SHP77 (cell line): ENCODE measurements around the gene YTHDF2.
"Not testable (repeated sequence)": the region's sequence is repeated elsewhere in the genome, so short reads cannot be mapped to it uniquely, and the experiment has no call there.

ENCODE experiments used
- DNase-seq, 2 experiments: peaks; one replicate each; lab custom pipeline; 2025; lab: John Stamatoyannopoulos, UW

YTHDF2 gene

DNA sequence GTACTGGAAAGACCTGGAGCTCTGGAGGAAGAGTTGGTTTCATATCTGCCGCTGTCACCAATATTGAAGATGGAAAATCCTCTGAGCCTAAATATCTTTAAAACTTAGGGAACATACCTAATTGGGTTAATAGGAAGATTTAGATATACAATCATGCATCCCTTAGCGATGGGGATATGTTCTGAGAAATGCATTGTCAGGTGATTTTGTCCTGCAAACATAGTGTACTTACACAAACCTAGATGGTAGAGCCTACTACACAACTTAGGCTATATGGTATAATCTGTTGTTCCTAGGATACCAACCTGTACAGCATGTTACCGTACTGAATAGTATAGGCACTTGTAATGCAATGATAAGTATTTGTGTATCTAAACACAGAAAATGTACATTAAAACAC is 22.5 kb downstream of the YTHDF2 start:
- no peak for DNase-seq

DNA sequence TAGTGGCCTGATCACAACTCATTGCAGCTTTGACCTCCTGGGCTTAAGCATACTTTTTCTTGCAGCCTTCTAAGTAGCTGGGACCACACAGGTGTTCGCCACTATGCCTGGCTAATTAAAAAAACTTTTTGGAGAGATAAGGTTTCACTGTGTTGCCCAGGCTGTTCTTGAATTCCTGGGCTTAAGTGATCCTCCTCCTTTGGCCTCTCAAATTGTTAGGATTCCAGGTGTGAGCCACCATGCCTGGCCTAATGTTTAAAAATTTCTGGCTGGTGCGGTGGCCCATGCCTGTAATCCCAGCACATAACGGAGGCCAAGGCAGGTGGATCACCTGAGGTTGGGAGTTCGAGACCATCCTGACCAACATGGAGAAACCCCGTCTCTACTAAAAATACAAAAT is 24.4 kb downstream of the YTHDF2 start:
- DNase-seq: no peak

DNA sequence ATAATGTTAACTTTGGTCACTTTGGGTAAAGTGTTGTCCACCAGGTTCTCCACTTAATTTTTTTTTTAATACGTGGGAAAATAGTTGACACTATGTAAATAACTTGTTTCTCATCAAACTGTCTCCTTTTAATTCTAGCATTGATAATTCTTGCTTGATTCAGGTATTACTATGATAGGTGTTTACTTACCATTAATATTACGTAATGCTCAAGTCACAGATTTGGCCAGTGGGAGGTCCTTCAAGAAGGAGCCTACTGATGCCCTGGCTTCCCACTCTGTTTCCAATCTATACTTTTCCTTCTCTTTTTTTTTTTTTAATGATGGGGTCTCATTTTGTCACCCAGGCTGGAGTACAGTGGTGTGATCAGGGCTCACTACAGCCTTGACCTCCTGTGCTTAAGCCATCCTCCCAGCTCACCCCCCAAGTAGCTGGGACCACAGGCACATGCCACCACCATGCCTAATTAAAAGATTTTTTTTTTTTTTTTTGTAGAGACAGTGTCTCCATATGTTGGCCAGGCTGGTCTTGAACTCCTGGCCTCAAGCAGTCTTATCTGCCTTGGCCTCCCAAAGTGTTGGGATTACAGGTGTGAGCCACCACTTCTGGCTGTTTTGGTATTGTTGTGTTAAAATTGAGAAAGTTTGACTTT is 29.9 kb downstream of the YTHDF2 start:
- no peak for DNase-seq

DNA sequence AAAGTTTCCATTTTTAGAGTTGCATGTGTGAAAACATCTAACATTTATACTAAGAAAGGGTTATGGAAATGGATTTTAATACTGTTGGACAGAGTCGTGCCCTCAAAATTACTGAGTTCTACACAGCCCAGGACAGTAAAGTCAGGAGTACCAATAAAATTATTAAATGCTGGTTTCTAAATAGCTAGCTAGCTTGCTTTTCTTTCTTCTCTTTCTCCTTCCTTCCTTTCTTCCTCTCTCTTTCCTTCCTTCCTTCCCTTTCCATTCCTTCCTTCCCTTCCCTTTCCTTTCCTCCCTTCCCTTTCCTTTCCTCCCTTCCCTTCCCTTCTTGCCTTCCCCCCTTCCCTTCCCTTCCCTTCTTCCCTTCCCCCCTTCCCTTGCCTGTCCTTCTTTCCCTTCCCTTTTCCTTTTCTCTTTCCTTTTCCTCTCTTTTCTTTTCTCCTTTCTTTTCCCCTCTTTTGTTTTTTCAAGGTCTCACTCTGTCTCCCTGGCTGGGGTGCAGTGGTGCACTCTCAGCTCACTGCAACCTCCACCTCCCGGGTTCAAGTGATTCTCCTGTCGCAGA is 33.9 kb downstream of the YTHDF2 start:
- DNase-seq: no peak

DNA sequence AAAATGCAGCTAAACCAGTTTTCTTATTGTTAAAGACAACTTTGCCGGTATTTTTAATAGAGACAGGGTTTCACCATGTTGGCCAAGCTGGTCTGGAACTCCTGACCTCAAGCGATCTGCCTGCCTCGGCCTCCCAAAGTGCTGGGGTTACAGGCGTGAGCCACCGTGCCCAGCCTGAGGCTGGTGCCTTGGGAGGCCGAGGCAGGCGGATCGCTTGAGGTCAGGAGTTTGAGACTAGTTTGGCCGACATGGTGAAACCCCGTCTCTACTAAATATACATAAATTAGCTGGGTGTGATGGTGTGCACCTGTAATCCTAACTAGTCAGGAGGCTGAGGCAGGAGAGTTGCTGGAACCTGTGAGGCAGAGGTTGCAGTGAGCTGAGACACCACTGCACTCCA is 35.2 kb downstream of the YTHDF2 start:
- DNase-seq: not testable (repeated sequence)

DNA sequence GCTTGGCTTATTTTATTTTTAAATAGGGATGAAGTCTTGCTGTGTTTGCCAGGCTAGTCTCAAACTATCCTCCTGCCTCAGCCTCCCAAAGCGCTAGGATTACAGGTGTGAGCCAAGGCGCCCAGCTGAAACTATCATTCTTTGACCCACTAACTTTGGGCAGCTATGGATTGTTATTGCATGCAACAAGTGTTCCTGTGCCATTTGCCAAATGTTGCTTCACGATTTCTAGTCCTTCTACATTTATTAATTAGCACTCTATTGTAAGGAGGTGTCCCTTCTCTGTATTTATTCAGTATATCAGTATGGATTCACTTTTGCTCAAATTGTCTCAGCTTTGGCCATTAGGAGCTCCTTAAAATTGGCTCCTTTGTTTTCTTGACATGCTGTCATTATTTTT is 36.4 kb downstream of the YTHDF2 start:
- no peak for DNase-seq

DNA sequence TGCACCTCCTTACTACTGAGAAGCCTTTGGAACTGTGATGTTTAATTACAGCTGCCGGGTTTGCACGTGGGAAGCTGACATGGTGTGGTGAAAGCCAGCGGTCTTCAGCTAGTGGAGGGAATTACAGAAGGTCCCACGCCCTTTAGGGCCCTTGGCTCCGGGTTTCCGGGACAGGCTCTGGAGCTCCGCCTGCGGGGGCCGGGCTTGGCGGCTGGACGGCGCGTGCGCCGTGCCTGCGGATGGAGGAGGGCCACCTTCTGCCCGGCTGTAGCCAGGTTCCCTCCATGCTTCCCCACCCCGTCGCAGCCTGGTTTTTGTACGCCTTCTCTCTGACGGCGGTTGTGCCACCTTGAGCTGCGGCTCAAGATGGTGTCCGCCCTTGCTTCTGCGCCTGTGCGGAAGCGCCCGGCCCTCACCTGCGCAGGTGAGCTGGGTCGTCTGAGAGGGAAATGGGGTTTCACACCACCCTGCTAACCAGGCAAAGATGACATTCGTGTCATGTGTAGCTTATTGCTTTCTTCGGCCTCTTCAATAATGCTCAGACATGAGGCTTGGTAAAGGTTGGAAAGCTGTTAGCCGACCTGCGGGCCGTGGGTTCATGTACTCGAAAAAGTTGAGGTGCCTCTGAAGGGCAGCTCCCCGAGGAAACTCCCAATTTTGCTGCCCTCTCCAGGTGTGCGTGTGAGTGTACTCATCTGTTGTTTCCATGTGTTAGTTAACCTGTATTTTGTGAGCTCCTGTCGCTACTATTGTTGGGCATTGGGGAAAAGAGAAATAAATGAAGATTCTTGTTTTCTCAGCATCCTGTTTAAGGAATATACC is 38.6 kb downstream of the YTHDF2 start:
- DNase-seq: no peak

DNA sequence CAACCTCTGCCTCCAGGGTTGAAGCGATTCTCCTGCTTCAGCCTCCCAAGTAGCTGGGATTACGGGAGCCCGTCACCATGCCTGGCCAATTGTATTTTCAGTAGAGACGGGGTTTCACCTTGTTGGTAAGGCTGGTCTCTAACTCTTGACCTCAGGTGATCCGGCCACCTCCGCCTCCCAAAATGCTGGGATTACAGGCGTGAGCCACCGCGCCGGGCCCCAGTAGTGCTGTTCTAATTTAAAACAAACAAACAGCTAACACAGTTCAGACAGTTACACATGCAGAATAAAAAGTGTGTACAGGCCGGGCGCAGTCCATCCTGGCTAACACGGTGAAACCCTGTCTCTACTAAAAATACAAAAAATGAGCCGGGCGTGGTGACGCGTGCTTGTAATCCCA is 39.6 kb downstream of the YTHDF2 start:
- no peak for DNase-seq

DNA sequence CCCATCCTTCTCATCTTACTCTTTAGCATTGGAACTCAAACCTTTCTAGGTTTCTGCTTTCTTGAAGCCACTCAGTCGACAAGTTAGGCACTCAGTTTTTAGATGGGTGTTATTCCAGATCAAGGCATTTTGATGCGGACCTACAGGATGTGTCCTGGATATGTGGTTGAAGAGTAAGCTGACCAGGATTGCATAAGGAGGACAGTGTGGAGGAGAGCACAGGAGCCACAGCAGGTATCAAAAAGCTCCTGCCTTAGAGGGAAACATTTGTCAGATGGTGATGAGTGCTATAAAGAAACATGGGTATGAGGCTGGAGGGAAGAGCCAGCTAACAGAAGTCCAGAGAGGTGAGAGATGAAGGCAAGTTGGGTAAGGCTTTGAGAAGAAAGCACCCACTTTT is 41.3 kb downstream of the YTHDF2 start:
- DNase-seq: no peak

DNA sequence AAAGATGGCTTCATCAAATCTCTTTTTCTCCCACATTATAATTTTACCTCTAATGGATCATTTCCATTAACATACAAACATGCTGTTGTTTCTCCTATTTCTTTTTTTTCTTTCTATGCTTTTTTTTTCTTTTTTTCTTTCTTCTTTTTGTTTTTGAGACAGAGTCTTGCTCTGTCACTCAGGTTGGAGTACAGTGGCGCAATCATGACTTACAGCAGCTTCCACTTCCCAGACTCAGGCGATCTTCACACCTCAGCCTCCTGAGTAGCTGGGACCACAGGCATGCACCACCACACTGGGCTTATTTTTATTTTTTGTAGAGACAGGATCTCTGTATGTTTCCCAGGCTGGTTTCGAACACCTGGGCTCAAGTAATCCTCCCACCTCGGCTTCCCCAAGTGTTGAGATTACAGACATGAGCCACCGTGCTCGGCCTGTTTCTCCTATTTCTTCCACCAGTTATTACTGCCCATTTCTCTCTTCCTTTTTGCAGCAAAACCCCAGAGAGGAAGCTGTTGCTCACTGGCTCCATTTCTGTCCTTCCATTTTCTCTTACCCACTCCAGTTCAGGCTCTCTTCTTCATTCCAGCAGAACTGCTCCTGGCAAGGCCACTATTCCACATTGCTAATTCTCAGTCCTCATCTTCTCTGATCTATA is 43.1 kb downstream of the YTHDF2 start:
- DNase-seq: no peak

DNA sequence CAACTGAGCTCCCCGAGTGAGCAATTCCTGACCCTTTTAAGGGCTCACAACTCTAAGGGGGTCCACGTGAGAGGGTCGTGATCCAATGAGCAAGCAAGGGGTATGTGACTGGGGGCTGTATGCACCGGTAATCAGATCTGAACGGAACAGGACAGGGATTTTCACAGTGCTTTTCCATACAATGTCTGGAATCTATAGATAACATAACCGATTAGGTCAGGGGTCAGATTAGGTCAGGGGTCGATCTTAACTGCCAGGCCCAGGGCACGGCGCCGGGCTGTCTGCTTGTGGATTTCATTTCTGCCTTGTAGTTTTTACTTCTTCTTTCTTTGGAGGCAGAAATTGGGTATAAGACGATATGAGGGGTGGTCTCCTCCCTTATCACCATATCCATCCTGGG is 44.6 kb downstream of the YTHDF2 start:
- no peak for DNase-seq

DNA sequence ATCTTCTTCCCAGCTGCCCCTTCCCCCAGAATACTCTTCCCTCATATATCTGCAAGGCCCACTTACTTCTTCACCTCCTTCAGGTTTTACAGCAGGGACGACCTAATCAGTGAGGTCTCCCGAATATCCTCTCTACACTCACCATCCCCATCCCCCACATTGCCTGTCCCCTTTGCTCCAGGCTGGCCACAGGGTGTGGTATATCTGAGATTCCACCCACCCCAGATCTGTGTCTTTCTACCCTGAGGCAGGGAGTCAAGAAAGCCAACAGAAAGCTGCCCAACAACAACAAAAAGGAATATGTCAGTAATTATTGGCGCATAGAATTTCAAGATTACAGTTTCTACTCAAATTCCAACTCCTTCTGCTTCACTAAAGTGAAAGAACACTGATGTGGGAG is 45.3 kb downstream of the YTHDF2 start:
- DNase-seq: no peak

DNA sequence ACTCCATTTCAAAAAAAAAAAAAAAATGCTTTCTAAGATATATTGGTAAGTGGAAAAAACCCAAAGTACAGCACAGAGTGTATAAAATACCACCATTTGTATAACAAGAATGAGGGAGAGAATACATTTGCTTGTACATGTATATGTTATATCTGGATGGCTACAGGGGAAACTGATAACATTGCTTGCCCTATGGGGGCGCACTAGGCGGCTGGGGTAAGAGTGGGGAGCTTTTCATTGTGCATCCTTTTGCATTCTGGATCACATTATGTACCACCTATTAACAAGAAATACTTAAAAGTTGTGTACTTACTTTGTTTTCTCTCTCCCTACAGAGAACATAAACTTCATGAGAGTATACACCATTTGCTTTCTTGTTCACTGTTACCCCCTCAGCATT is 46.6 kb downstream of the YTHDF2 start:
- no peak for DNase-seq

DNA sequence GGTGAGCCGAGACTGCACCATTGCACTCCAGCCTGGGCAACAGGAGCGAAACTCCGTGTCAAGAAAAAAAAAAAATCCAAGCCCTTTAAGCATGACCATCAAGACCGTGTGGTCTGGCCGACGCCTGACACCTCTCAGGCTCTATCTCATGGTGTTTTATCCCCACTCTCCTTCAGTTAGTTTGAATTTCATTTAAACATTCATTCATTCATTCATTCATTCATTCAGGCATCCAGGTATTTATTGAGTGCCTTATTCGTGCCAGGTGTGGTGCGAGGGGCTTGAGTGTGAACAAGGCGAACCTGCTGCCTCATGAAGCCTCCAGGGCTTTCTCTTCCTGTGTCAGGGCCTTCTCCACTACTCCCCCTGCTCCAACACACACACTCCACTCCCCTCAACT is 52.7 kb downstream of the YTHDF2 start:
- DNase-seq: no peak

DNA sequence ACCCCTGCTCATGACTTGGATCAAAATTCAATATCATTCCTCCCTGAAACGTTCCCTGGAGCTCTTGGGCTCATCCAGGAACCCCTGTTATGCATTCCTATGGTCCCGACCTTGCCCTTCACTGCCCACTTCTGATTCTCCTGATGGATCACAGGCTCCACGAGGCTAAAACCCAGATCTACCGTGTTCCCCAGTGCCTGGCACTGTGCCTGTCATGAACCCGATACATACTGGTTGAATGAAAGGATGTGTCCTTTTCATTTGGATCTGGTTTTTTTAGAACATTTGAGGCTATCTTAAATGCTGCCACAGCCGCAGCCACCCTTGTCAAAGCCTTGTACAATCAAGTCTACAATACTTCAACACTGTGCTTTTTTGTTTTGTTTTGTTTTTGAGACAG is 53.1 kb downstream of the YTHDF2 start:
- DNase-seq: no peak

DNA sequence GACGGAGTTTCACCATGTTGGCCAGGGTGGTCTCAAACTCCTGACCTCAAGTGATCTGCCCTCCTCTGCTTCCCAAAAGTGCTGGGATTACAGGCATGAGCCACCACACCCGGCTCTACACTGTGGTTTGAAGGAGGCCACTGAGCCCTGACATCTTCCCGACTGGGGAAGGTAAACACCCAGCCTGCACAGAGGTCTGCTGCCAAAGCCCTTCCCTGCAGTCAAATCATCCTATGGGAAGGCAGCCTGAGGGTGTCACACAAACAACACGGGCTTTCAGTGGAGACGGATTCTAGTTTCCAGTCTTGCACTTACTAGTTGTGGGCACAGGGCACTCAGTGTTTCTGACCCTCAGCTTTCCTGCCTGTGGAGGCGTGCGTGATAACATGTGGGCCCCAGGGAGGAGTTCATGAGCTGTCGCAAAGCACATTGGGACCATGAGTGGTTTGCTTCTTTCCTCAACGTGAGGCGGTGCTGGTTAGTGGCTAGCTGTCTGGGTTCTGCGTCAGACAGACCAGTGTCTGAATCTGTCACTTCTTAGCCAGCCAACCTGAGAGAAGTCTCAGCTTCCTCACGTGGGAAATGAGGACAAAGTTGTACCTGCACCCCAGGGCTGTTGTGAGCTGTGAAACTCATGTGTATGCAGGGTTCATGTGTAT is 53.8 kb downstream of the YTHDF2 start:
- DNase-seq: no peak

DNA sequence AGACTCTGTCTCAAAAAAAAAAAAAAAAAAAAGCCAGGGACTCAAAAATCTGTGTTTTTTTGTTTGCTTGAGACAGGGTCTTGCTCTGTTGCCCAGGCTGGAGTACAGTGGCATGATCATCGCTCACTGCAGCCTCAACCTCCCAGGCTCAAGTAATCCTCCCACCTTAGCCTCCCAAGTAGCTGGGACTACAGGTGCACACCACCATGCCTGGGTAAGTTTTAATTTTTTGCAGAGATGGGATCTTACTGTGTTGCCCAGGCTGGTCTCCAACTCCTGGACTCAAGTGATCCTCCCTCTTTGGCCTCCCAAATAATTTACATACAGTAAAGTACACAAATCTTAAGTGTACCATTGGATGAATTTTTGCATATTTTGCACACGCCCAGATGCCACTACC is 55.2 kb downstream of the YTHDF2 start:
- not testable (repeated sequence) for DNase-seq

DNA sequence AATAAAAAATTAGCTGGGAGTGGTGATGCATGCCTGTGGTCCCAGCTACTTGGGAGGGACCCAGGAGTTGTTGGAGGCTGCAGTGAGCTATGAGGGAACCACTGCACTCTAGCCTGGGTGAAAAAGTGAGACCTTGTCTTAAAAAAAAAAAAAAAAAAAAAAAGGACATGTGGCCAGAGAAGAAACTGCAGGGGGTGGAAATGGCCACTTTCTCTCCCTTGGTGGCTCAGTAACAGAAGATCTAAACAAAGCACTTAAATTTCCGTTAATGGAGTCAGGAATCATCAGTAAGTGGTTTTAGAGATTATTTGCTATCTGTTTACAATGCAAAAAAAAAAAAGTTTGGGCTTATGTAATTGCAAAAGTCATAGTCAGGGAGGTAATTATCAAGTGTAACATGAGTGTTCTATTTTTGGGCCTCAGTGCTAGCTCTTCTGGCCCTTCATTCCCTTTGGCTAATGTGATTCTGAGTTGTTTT is 55.9 kb downstream of the YTHDF2 start:
- no peak for DNase-seq

DNA sequence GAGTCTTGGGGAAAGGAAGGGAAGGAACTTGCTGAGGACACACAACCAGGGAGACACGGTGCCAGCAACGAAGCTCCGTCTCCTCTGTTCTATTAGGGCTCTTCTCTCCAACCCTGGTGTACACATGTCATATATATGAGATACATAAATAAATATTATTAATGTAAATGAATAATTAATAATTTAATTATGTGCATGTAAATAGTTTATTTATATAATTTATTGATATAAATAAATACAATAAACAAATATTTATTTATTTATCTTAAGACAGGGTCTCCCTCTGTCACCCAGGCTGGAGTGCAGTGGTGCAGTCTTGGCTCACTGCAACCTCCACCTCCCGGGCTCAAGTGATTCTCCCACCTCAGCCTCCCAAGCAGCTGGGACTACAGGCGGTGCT is 57.8 kb downstream of the YTHDF2 start:
- DNase-seq: not testable (repeated sequence)

DNA sequence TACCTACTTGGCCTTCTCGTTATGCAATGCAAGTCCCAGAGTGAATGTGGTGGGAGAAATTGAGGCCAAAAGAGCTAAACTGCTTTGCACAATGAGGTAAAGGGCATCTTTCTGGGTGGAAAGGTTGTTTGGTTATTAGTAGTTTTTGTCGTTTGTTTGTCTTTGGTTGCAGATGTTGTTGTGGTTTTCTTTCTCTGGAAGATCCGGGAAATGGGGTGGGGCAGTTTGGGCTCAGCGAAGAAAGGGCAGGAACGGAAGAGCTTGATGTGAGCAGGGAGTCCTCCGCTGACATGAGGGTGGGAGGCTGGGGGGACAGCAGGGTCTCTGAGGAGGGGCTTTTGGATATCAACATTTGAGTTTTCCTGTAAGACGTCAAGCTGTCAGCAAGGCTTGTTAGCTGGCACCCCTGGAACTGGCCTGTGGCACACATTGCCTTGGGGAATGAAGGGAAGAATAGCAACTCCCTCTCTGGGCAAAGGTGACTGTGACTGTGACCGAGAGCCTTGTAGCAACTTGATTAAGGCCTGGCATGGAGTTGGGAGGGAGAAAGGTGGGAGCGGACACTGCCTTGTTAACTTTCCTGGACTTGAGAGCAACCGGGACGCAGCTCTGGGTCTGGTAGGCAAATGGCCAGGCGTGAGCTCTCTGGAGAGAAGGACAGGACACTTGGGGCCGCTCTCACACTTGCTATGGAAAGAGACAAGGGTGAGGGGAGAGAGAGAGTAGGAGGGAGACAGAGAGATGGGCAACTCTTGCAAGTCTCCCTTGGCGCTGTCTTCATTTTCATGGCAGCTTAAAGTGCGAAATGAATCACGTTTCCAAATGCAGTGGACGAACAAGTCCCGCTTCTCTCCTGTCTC is 59.8 kb downstream of the YTHDF2 start:
- no peak for DNase-seq

DNA sequence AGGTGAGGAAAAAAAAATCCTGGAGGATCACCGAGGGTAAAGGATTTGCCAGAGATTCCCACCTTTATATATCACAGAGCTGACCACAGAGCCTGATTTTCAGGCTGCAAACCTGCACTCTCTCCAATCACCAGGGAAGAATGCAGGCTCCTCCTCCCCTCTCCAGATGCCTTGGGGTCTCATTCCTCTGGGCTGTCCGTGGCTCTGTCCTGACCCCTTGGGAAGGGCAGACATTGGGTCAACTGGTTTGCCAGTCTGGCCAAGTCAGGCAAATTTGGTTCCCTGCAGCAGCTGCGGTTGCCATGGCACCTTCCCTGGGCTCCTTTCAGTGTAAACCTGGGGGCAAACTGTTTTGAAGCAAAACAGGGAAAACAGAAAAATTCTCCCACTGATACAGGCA is 63.6 kb downstream of the YTHDF2 start:
- no peak for DNase-seq
